Raji (cell line): ENCODE data around the gene HSPA12A.

Source experiments
- POLR2A ChIP-seq: IDR thresholded peaks from 2 replicates; pipeline ENCODE4 v1.6.1; 2011; ENCODE audit warnings: low read depth, low read length, control low read depth; ENCODE audit not compliant: insufficient read depth

Gene HSPA12A

DNA sequence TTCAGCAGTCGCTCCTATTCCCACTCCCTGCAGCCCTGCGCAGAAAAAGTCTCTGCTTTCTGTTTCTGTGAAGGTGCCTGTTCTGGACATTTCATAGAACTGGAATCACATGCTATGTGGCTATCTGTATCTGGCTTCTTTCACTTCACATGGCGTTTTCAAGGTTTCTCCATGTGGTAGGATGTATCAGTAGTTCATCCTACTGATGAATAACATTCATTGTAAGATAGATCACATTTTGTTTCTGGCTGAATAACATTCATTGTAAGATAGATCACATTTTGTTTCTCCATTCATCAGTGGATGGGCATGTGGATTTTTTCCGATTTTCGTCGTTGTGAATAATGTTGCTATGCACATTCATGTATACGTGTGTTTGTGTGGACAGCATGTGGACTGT, 44.5 kb downstream of the HSPA12A start:
- TF ChIP-seq POLR2A, result no peak

DNA sequence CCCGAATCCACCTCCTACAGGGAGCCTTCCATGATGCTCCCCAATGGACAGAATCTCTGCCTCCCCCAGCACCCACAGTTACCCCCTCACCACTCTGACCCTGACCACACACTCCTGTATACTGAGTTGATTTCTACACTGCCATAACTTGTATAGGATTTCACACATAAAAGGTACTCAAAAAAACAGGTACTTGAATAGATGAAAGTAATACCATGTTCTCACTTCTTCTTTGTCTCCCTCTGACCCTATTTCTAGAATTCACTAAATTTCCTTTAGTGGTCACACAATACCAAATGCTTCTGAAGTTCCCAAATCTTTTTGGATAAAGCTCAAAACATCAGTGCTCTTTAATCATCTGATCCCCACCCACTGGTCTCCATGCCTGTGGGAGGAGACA, 45.4 kb downstream of the HSPA12A start:
- TF ChIP-seq POLR2A, result no peak

DNA sequence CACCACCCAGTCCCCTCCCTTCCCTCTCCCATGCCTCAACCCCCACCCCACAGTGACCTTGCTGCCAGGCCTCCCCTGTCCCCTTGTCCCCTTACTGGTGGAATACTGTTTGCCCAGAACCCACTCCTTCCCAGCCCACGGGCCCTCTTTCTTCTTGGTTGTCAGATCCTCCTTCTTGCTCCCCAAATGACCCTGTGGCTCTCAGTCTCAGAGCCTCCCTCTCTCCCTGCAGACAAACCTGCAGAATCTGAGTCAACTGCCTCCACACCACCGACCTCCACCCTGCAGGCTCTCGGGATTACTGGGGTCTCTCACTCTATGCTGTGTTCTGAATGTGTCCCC, 47.5 kb downstream of the HSPA12A start:
- no peak for TF ChIP-seq POLR2A

DNA sequence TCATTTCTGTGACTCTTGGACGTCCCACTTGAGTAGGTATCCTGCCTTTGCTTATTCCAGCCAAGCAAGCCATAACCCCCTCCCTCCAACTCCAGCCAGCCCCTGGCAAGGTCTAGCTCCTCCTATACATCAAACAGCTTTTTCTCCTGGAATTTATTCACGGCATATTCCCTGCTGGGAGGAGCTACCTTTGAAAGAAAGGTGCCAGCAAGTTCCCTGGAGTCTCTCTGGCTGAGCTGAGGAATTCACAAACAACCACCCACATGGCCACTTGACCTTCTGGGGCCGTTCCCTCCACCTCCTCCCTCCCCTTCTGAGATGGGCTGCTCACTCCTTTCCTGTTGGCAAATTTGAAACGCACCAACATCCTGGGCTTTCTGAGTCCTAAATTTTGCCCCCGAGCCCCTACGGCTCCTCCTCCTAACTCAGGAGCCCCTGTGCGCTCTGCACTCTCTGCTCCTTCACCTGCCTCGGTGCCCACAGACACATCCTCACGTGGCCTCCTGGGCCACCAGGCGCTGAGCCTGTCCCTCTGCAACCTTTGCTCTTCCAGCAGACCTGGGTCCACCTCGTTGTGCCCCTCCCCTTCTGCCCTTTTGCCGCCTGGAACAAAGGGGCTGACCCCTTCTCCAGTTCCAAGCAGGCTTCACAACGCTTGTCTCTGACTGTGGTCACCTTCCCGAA, 48.0 kb downstream of the HSPA12A start:
- no peak for TF ChIP-seq POLR2A

DNA sequence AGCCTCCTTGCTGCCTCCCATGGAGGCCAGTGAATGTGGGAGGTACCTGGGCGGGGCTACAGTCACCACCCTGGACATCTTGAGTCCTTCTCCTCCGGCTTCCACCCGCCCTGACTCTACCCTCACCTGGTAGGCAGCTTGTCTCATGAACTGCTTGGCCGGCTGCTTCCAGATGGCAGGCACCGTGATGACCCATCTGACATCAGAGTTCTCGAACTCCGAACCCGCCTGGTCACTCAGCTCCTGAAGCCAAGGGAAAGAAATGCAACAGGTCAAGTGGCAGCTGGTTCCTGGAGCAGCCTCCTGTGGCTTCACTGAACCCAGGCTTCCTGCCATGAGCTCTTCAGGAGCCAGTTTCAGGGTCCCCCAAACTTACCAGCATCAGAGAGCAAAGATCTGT, 50.1 kb downstream of the HSPA12A start:
- TF ChIP-seq POLR2A, result no peak

DNA sequence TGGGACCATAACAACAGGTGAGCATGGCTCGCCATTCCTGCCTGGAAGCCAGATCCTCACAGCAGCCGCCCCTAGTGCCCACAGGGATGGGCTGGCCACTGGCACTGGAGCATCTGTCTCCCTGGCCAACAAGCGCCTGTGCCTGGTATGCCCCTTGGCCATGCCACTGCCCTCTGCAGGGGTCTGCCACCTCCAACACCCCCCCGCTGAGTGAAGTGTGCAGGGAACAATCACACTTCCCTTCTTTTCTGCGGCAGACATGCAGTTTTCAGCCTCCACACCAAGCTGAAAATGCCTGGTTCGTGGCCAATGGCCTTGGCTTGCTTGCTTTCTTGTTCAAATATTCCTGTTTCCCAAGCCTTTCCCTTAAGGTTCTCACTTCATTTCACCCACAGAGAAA, 50.7 kb downstream of the HSPA12A start:
- TF ChIP-seq POLR2A, result no peak

DNA sequence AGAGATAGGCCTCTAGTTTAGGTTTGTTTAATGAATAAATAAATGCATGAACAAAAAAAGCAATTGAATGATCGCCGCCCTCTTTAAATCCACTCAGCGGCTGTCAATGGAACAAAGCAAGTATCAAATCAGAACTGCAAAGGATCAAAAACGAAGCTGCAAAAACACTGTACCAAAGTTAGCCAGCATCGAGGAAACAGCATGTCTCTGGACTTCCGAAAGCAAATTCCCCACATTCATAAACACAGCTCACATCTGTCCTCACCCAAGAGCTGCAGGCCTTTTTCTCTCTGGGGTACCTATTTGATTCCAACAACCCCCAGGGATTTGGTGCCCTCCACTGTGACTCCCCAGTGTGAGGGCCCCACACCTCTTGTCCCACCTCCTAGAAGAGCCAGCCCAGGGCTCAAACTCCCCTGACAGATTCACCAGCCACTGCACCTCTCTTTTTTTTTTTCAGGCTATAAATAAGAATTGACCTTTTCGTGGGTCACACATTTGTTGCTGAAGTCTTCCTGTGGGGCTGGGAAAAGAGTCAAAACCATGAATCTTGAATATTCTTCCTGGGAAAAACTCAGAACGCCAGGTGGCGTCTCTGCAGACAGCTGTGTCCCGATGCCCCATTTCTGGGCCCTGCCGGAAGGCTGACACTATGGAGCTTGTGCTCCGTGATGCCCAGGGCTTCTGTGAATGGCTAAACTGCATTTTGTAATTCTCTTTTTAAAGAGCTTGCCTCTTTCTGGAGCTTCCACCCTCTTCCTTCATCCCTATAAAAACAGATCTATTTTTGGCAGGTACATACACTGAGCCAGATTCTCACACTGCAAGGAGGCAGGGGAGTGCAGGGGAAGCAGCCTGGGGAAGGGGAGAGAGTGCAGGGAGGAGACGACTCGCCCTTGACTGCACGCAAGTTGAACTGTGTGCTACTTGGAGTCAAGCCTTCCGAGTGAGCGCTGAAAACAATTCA, 51.7 kb downstream of the HSPA12A start:
- TF ChIP-seq POLR2A, result no peak

DNA sequence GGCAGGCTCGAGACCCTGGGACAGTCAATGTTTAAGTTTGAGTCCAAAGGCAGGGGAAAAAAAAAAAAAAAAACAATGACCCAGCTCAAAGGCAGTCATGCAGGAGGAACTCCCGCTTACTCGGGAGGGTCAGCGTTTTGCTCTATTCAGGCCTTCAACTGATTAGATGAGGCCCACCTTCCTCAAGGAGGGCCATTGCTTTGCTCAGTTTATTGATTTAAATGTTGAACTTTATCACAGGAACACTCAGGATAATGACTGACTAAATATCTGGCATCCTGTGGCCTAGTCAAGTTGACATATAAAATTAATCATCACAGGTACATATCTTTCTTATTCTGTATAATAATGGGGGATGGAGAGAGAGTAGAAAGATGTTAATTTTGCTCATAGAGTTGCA, 52.6 kb downstream of the HSPA12A start:
- TF ChIP-seq POLR2A, result no peak

DNA sequence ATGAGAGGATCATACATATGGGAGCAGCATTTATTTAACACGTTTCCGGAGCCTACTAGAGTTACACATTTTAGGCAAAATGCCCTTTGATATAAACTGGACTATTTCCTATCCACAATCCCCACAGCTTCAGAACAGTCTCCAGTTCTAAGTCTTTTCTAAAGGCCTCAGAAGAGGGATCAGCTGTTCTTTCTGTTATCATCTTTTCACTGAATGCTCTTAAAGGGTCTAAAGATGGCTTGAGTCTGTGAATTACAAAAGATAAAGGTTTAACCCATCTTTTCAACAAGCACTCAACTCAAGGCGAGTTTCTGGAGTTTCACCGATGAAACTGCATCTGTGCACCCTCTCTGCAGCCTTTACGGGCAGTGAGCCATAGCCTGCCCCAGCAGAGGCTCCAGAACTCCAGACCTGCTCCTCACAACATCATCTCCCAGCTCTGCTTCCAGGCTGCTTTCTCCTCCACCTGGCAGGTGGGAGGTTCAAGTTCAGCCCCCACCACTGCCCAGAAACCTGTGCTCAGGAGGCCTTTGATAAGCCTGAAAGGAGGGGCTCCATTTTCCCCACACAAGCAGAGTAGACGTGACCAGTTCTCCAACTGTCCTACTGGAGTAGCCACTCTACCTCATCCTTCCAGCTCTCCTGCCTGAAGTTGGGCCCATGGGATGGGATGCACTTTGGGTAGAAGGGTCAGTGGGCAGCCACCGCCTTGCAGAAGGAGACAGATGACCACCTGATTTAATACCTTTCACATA, 53.4 kb downstream of the HSPA12A start:
- no peak for TF ChIP-seq POLR2A

DNA sequence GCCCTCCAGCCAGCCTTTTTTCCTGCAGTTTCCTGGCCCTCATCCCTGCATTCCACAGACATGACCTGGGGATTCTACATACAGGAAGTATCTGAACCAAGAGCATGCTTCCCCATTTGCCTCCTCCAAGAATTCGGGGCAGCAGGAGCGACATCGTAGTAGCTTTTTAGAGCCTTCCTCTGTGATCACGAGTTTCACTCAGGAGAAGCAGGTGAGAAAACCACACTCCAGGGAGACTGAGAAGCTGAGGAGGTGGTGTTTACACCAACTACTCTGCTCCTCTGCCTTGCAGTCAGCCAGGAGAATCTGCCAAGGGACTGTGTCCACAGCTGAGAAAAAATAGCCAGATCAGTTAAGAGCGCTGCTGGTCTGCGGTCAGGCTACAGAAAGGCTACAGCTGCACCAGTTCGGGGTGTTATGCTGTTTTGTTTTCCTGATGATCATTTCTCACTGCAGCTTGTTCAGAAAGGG, 54.1 kb downstream of the HSPA12A start:
- TF ChIP-seq POLR2A, result no peak

DNA sequence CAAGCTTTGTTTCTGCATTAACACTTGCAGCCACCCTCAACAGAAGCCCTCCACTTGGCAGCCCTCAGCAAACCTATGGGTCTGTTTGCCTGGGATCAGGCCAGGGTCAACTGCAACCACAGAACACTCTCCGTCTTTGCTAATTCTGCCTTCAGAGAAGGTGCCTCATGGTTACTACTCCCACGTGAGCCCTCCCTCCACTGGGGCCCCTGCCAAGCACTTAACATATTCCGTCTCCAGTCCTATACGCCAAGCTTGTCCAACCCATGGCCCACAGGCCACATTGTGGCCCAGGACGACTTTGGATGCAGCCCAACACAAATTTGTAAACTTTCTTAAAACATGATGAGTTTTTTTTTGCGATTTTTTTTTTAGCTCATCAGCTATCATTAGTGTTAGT, 54.7 kb downstream of the HSPA12A start:
- no peak for TF ChIP-seq POLR2A

DNA sequence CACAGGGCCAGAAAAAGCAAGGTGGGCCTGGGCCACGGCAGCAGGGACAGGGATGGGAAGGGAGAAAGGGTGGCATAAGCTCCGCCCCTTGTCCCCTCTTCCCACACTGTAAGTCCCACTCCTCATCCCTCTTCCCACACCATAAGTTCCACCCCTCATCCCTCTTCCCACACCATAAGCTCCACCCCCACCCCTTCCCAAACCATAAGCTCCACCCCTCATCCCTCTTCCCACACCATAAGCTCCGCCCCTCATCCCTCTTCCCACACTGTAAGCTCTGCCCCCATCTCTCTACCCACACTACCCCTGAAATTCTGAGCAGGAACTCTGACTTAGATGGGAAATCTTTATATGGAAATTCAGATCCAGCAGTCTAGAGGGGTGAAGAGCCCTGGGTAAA, 55.7 kb downstream of the HSPA12A start:
- no peak for TF ChIP-seq POLR2A

DNA sequence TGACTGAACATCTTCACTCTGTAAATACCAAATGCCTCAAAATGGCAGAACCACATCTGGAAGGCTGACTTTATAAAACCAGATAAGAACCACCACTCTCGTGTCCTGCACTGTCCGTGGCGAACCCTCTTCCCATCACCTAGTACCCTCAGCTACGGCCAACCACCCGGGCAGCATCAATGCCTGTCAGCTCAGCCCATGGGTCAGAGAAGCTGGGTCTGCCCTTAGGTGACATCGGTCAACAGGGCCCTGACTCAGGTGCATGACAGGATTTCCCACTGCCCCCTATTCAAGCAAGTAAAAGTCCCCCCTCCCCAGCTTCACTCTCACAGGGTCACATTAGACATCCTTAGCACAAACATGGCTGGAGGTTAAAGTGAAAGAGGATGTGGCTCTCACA, 56.6 kb downstream of the HSPA12A start:
- TF ChIP-seq POLR2A, result no peak

DNA sequence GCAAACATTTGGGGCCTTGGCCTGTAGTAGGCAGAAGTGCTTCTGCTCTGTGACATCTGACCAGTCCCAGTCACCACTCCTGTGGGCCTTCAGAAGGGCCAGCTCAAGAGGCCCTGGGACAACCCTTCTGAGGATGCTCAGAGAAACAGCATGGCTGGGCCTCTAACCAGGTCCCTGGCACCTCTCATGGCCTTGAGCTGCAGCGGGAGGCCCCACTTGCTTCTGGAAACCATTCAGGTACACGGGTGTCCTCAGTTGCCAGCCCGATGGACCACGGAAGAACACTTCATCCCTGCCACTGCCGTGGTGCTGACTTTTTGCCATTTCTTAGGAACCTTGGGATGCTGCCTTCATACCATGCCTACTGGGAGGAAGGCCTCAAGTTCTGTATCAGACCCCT, 57.6 kb downstream of the HSPA12A start:
- TF ChIP-seq POLR2A, result no peak

DNA sequence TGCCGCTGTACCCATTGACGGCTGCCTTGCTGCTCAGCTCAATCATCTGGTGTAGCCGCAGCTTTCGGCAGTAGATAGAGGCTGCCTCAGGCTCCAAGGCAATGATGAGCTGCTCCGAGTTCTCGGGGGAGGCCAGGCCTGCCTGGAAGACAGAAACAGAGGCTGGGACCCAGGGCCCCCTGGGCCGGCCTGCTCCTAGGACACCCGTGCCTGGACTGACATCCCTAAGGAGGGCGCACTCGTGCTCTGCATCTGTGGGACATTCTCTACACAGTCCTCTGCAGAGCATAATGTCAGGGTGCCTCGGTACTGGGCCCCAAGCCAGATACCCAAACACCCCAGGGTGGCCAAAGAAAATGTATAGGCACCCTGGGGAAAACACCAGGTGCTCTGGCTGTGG, 58.5 kb downstream of the HSPA12A start:
- TF ChIP-seq POLR2A, result no peak

DNA sequence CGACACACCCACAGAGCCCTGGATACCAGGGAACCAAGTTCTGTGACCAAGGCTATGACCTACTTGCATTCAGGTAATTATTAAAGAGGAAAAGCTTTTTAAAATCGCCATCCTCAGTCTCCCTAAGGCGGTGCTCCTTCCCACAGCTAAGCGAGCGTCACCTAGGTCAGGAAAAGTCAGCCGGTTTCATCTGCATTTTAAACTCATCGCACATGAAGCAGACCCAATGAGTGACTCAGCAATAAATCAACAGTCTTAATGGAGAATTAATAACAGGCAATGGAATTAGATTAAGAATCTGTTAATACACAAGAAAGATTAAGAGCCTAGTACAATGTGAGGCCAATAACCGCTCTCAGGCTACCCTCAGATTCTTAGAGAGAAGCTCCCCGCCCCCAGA, 59.2 kb downstream of the HSPA12A start:
- TF ChIP-seq POLR2A, result no peak
